Stimulated activated CD4-positive, alpha-beta T cell treated with anti-CD3 and anti-CD28 coated beads, Interleukin-12 subunit alpha, Interleukin-12 subunit beta, amount 100 ng/mL, for 4 hours (primary cell): ENCODE data around the gene NR4A1.

ENCODE experiments used
- DNase-seq: peaks from one replicate; pipeline ENCODE4 v3.0.0-alpha.2; 2020

Gene NR4A1

GRCh38 chr12:52060498-52061177 lies 9.4 kb downstream of the NR4A1 start:
- DNase-seq = no peak

- no peak for DNase-seq
Measured at GRCh38 chr12:52061470-52062166, 10.4 kb downstream of the NR4A1 start.

- DNase-seq = no peak
Measured at GRCh38 chr12:52062167-52063081, 11.2 kb downstream of the NR4A1 start.

GRCh38 chr12:52063082-52063924 lies 12.1 kb downstream of the NR4A1 start:
- DNase-seq = no peak

GRCh38 chr12:52063981-52064649 lies 12.9 kb downstream of the NR4A1 start:
- DNase-seq = no peak

- no peak for DNase-seq
Measured at GRCh38 chr12:52066346-52067080, 15.3 kb downstream of the NR4A1 start.

- DNase-seq = no peak
Measured at GRCh38 chr12:52067081-52067374, 15.8 kb downstream of the NR4A1 start.

- DNase-seq = peak; percentile 79
Measured at GRCh38 chr12:52069327-52070184, 18.3 kb downstream of the NR4A1 start, which contains the start of gene ATG101. ATG101 (plus strand) TSS chr12:52069978; CDS start chr12:52073651, 3,673 bp downstream.

GRCh38 chr12:52070185-52070925 lies 19.1 kb downstream of the NR4A1 start:
- no peak for DNase-seq

- no peak for DNase-seq
Measured at GRCh38 chr12:52073531-52074381, 22.5 kb downstream of the NR4A1 start.

- DNase-seq = no peak
Measured at GRCh38 chr12:52074971-52075724, 23.9 kb downstream of the NR4A1 start.

GRCh38 chr12:52076811-52077210 lies 25.6 kb downstream of the NR4A1 start:
- DNase-seq = no peak

- DNase-seq = no peak
Measured at GRCh38 chr12:52078276-52078675, 27.0 kb downstream of the NR4A1 start.

- DNase-seq = no peak
Measured at GRCh38 chr12:52079576-52080402, 28.5 kb downstream of the NR4A1 start, which contains the start of gene SMIM41. SMIM41 (plus strand) TSS chr12:52079704; CDS start chr12:52079780, 76 bp downstream.

- DNase-seq = no peak
Measured at GRCh38 chr12:52080403-52081251, 29.4 kb downstream of the NR4A1 start.

- DNase-seq = no peak
Measured at GRCh38 chr12:52081263-52081733, 30.1 kb downstream of the NR4A1 start.
